Lower leg skin (tissue), 3 donors: Measurements from ENCODE around the gene TBX4.

Source experiments
- CTCF ChIP-seq, 3 donors: fragments of 450-650 bp; IDR thresholded peaks; one replicate each; pipeline ENCODE4 v1.5.1; 2016; ENCODE audit warnings: antibody characterized with exemption in 3 of 3, mild to moderate bottlenecking in 3 of 3, moderate library complexity in 2 of 3
- POLR2A ChIP-seq, 2 donors: fragments of 450-650 bp; IDR thresholded peaks; one replicate each; pipeline ENCODE4 v1.6.1; 2016 to 2017; ENCODE audit warnings: antibody characterized with exemption in 2 of 2, mild to moderate bottlenecking in 1 of 2, moderate library complexity in 1 of 2

DNA sequence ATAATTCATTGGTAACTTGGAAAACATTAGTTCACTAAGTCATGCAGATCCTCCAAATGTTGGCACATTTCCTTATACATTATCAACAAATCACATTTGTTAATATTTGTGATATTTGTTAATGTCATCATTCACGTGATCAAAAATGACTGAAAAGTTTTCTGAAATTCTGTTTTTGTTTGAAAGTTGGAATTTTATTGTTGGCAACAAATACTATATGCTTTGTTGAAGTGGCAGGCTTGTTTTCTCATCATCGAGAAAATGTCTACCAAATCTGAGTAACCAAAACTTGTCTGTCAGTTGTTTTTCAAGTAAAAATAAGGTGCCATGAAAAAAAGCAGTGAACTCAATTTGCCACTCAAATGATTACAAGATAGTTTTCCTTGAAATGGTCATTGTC lies 75.9 kb downstream of the TBX4 start:
- TF ChIP-seq POLR2A (IDR thresholded peaks at IDR 0.05): no peak
- TF ChIP-seq CTCF (IDR thresholded peaks at IDR 0.05): no peak
